ENCODE data around the gene KLF13.

Gene KLF13

GRCh38 chr15:31400222-31400927 lies 73.7 kb downstream of the KLF13 start:
- no peak for DNase-seq (ENCODE audit: low read depth)
- no peak for TF ChIP-seq CTCF (conservative IDR thresholded peaks at IDR 0.05; ENCODE audit: low read depth, low read length)
- no peak overlapping the region for H3K4me3 ChIP-seq (ENCODE audit: low read length)

GRCh38 chr15:31401282-31401681 lies 74.6 kb downstream of the KLF13 start:
- no peak for DNase-seq (ENCODE audit: low read depth)
- no peak overlapping the region for H3K4me3 ChIP-seq (ENCODE audit: low read length)
- TF ChIP-seq CTCF (conservative IDR thresholded peaks at IDR 0.05; ENCODE audit: low read depth, low read length) = no peak

GRCh38 chr15:31402003-31402402 lies 75.4 kb downstream of the KLF13 start:
- no peak for TF ChIP-seq CTCF (conservative IDR thresholded peaks at IDR 0.05; ENCODE audit: low read depth, low read length)

GRCh38 chr15:31402511-31403056 lies 75.9 kb downstream of the KLF13 start:
- TF ChIP-seq CTCF (conservative IDR thresholded peaks at IDR 0.05; ENCODE audit: low read depth, low read length) = no peak
- no peak overlapping the region for H3K4me3 ChIP-seq (ENCODE audit: low read length)
- no peak for DNase-seq (ENCODE audit: low read depth)

More at GRCh38 chr15:31402003-31402402, 75.4 kb downstream of the KLF13 start:
- DNase-seq (ENCODE audit: low read depth) = no peak
- H3K4me3 ChIP-seq (ENCODE audit: low read length) = no peak overlapping the region

- DNase-seq (ENCODE audit: low read depth) = no peak
- no peak for TF ChIP-seq CTCF (conservative IDR thresholded peaks at IDR 0.05; ENCODE audit: low read depth, low read length)
- no peak overlapping the region for H3K4me3 ChIP-seq (ENCODE audit: low read length)
Measured at GRCh38 chr15:31403096-31403495, 76.5 kb downstream of the KLF13 start.

GRCh38 chr15:31403606-31404005 lies 77.0 kb downstream of the KLF13 start:
- no peak for DNase-seq (ENCODE audit: low read depth)
- TF ChIP-seq CTCF (conservative IDR thresholded peaks at IDR 0.05; ENCODE audit: low read depth, low read length) = no peak
- H3K4me3 ChIP-seq (ENCODE audit: low read length) = no peak overlapping the region

- no peak for DNase-seq (ENCODE audit: low read depth)
Measured at GRCh38 chr15:31404345-31404744, 77.7 kb downstream of the KLF13 start.

More at GRCh38 chr15:31404345-31404744, 77.7 kb downstream of the KLF13 start:
- no peak for TF ChIP-seq CTCF (conservative IDR thresholded peaks at IDR 0.05; ENCODE audit: low read depth, low read length)
- no peak overlapping the region for H3K4me3 ChIP-seq (ENCODE audit: low read length)
